Uterus (tissue), 4 donors: ENCODE results near the gene CTRL. TPM values are rescaled to one million over a fixed set of nuclear protein-coding genes. Genes with fewer than 3 reads are reported as not detected.

Experiments
- DNase-seq, 2 donors: peaks; one replicate each; pipeline ENCODE4 v3.0.0-alpha.2; 2019 to 2020
- H3K27ac ChIP-seq, 2 donors: fragments of 200-600 bp; sonication (generic); 1 replicate in 1 of 2; 2 replicates in 1 of 2; pipeline ENCODE4 v1.5.1; 2016 to 2018
- H3K27me3 ChIP-seq, 2 donors: fragments of 200-600 bp; sonication (generic); one replicate each; pipeline ENCODE4 v1.5.1; 2018 to 2019; ENCODE audit warnings: control low read depth in 1 of 2
- H3K36me3 ChIP-seq, 2 donors: fragments of 200-600 bp; sonication (generic); one replicate each; pipeline ENCODE4 v1.5.1; 2019; ENCODE audit warnings: control low read depth in 1 of 2
- H3K4me1 ChIP-seq, 2 donors: fragments of 200-600 bp; sonication (generic); one replicate each; pipeline ENCODE4 v1.5.1; 2018 to 2019; ENCODE audit warnings: control low read depth in 1 of 2
- H3K4me3 ChIP-seq, 2 donors: fragments of 200-600 bp; sonication (generic); 1 replicate in 1 of 2; 2 replicates in 1 of 2; pipeline ENCODE4 v1.5.1; 2018 to 2019; ENCODE audit warnings: mild to moderate bottlenecking in 1 of 2
- H3K9me3 ChIP-seq, 2 donors: fragments of 200-600 bp; sonication (generic); one replicate each; pipeline ENCODE4 v1.5.1; 2019; ENCODE audit warnings: control low read depth in 1 of 2
- POLR2A ChIP-seq, 2 donors: fragments of 450-650 bp; IDR thresholded peaks; one replicate each; pipeline ENCODE4 v1.6.1; 2016; ENCODE audit warnings: antibody characterized with exemption in 2 of 2, mild to moderate bottlenecking in 1 of 2, moderate library complexity in 1 of 2
- intact Hi-C: fragments of 100-400 bp; cut with DNase I; formaldehyde crosslinking; loops from one replicate; pipeline ENCODE4 v1.15.1; 2023; ENCODE audit warnings: low total_unique reads
- small RNA-seq: library from RNA; depleted of rRNA; stranded (forward); fragments of <200 nt; gene quantifications from one replicate; pipeline ENCODE3, GENCODE V24; 2016
- total RNA-seq, 4 donors: library from RNA; depleted of rRNA in 3 of 4; stranded (reverse); fragments of >200 nt in 3 of 4; gene quantifications; one replicate each; pipeline versions ENCODE4 v1.1.0 to v1.2.4, GENCODE V29; 2014 to 2023
- TF ChIP-seq, protein P1 (sequence below), 4 experiments: fragments of 200-600 bp in 2 of 4; fragments of 450-650 bp in 2 of 4; sonication (generic) in 2 of 4; IDR thresholded peaks; one replicate each; pipeline ENCODE4 v1.5.1; 2016 to 2019; ENCODE audit warnings: antibody characterized with exemption in 4 of 4, mild to moderate bottlenecking in 2 of 4, moderate library complexity in 1 of 4
- donor health status: DM: yes; HTN: yes; CAD: no.

CTRL gene
- total RNA-seq, 4 donors from 2014 or later, result 1.0 TPM; not detected in 3

DNA sequence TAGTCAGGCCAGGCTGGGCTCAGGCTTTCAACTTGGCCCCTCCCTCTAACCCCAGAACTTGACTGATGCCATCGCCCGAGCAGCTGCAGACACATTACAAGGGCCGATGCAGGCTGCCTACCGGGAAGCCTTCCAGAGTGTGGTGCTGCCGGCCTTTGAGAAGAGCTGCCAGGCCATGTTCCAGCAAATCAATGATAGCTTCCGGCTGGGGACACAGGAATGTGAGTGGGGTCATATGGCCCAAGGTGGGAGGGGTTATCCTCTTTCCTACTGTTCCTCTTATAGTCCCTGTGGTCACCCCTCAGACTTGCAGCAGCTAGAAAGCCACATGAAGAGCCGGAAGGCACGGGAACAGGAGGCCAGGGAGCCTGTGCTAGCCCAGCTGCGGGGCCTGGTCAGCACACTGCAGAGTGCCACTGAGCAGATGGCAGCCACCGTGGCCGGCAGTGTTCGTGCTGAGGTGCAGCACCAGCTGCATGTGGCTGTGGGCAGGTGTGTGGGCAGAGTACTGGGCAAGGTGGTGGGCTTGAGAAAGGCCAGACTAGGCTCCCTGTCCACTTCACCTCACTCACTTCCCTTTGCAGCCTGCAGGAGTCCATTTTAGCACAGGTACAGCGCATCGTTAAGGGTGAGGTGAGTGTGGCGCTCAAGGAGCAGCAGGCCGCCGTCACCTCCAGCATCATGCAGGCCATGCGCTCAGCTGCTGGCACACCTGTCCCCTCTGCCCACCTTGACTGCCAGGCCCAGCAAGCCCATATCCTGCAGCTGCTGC is 49.1 kb downstream of the CTRL start:
- intact Hi-C loops, result loop anchor here (5.0 kb wide), 1 partner anchor 45 kb away; no protein-coding TSS in a partner anchor
- Histone ChIP-seq H3K4me3 (no peak overlapping the region), H3K27me3 (no peaks in the 10 kb centered on the region), H3K27ac (no peak overlapping the region), H3K9me3 (no peaks in the 10 kb centered on the region), H3K36me3 (no peaks in the 10 kb centered on the region), H3K4me1 (peaks cover 0 to 5% of the 10 kb centered on the region in 2 donors)
- DNase-seq, result no peak
- TF ChIP-seq POLR2A (IDR thresholded peaks at IDR 0.05), result no peak
- TF ChIP-seq, protein P1, sequence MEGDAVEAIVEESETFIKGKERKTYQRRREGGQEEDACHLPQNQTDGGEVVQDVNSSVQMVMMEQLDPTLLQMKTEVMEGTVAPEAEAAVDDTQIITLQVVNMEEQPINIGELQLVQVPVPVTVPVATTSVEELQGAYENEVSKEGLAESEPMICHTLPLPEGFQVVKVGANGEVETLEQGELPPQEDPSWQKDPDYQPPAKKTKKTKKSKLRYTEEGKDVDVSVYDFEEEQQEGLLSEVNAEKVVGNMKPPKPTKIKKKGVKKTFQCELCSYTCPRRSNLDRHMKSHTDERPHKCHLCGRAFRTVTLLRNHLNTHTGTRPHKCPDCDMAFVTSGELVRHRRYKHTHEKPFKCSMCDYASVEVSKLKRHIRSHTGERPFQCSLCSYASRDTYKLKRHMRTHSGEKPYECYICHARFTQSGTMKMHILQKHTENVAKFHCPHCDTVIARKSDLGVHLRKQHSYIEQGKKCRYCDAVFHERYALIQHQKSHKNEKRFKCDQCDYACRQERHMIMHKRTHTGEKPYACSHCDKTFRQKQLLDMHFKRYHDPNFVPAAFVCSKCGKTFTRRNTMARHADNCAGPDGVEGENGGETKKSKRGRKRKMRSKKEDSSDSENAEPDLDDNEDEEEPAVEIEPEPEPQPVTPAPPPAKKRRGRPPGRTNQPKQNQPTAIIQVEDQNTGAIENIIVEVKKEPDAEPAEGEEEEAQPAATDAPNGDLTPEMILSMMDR (IDR thresholded peaks at IDR 0.05), result no peak

DNA sequence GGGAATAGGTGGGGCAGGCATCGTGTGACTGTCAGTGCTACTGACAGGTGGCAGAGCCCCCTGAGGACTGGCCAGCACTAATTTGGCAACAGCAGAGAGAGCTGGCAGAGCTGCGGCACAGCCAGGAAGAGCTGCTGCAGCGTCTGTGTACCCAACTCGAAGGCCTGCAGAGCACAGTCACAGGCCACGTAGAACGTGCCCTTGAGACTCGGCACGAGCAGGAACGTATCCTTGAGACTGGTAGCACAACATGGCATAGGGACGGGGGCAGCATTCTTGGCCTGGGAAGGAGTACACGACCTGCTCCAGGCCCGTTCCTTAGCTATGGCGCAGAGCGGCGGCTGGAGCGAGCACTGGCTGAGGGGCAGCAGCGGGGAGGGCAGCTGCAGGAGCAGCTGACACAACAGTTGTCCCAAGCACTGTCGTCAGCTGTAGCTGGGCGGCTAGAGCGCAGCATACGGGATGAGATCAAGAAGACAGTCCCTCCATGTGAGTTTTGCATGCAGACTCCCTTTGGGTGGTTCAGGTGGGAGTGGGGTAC is 50.0 kb downstream of the CTRL start:
- DNase-seq, result no peak
- H3K27ac ChIP-seq, result no peak overlapping the region
- peaks cover 0 to 5% of the 10 kb centered on the region in 2 donors for H3K4me1 ChIP-seq
- no peak overlapping the region for H3K4me3 ChIP-seq
- no peaks in the 10 kb centered on the region for H3K9me3 ChIP-seq
- H3K27me3 ChIP-seq, result no peaks in the 10 kb centered on the region
- no peaks in the 10 kb centered on the region for H3K36me3 ChIP-seq
- intact Hi-C loops, result loop anchor here (5.0 kb wide), 1 partner anchor 46 kb away; no protein-coding TSS in a partner anchor
- no peak for TF ChIP-seq POLR2A (IDR thresholded peaks at IDR 0.05)
- TF ChIP-seq, protein P1 (IDR thresholded peaks at IDR 0.05), result no peak

DNA sequence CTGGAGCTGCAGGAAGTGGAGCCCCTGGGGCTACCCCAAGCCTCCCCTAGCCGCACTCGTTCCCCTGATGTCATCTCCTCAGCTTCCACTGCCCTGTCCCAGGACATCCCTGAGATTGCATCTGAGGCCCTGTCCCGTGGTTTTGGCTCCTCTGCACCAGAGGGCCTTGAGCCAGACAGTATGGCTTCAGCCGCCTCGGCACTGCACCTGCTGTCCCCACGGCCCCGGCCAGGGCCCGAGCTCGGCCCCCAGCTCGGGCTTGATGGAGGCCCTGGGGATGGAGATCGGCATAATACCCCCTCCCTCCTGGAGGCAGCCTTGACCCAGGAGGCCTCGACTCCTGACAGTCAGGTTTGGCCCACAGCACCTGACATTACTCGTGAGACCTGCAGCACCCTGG is 51.1 kb downstream of the CTRL start:
- intact Hi-C loops, result loop anchor here (5.0 kb wide), 1 partner anchor 47 kb away; no protein-coding TSS in a partner anchor

DNA sequence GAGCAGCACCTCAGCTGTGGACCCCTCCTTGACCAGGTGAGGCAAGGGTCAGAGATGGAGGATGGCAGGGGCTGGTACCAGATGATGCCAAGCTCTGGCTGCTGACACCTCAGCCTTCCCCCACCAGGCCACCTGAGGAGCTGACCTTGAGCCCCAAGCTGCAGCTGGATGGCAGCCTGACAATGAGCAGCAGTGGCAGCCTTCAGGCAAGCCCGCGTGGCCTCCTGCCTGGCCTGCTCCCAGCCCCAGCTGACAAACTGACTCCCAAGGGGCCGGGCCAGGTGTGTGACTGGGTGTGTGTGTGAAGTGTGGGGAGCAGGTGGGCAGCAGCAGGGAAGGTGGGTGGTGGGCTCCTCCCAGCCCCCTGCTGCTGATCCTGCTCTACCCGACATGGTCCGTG is 51.7 kb downstream of the CTRL start:
- TF ChIP-seq, protein P1 (IDR thresholded peaks at IDR 0.05), result no peak
- Histone ChIP-seq H3K36me3 (no peaks in the 10 kb centered on the region), H3K27me3 (no peaks in the 10 kb centered on the region), H3K4me1 (peaks cover 3 to 5% of the 10 kb centered on the region in 2 donors), H3K9me3 (no peaks in the 10 kb centered on the region), H3K4me3 (no peak overlapping the region), H3K27ac (no peak overlapping the region)
- intact Hi-C loops, result loop anchor here (5.0 kb wide), 1 partner anchor 47 kb away; no protein-coding TSS in a partner anchor
- DNase-seq, result no peak

More for the DNA sequence above, 51.1 kb downstream of the CTRL start:
- H3K9me3 ChIP-seq, result no peaks in the 10 kb centered on the region
- no peak overlapping the region for H3K27ac ChIP-seq
- TF ChIP-seq, protein P1 (IDR thresholded peaks at IDR 0.05), result no peak
- TF ChIP-seq POLR2A (IDR thresholded peaks at IDR 0.05), result no peak
- DNase-seq, result no peak
- no peaks in the 10 kb centered on the region for H3K36me3 ChIP-seq
- H3K4me1 ChIP-seq, result peaks cover 3 to 5% of the 10 kb centered on the region in 2 donors
- no peaks in the 10 kb centered on the region for H3K27me3 ChIP-seq
- H3K4me3 ChIP-seq, result no peak overlapping the region

Small RNA genes lying within 50 kb of the gene (small RNA-seq; reads per million reads assigned to genes)
- not detected for gene NRN1L

Other genes starting within 250 kb of the CTRL start
- 10 to 100 TPM; 11.0 to 28.5 (median 26.3) TPM for gene GFOD2, start 212.5 kb downstream of the CTRL start, total RNA-seq
- gene RANBP10, start 125.3 kb downstream of the CTRL start, total RNA-seq, result 10 to 100 TPM in 1 of 4 donors, 1 to 10 TPM in 3; 4.9 to 22.7 (median 8.5) TPM
- 1 to 10 TPM; 2.7 to 4.9 (median 3.6) TPM for gene TSNAXIP1, start 125.0 kb downstream of the CTRL start, total RNA-seq
- gene THAP11, start 89.5 kb downstream of the CTRL start, total RNA-seq, result 100 to 1,000 TPM in 1 of 4 donors, 10 to 100 TPM in 3; 43.3 to 105 (median 57.6) TPM
- gene NUTF2, start 84.9 kb downstream of the CTRL start, total RNA-seq, result 10 to 100 TPM; 43.8 to 76.1 (median 65.4) TPM
- 10 to 100 TPM; 29.4 to 70.2 (median 52.8) TPM for gene CENPT, start 84.2 kb downstream of the CTRL start, total RNA-seq
- gene EDC4, start 58.8 kb downstream of the CTRL start, total RNA-seq, result 10 to 100 TPM; 19.4 to 63.7 (median 50.7) TPM
- gene NRN1L, start 47.0 kb downstream of the CTRL start, total RNA-seq, result 1 to 10 TPM in 1 of 4 donors, not detected in 3; 2.1 TPM
- 10 to 100 TPM in 3 of 4 donors, 1 to 10 TPM in 1; 3.1 to 34.3 (median 24.5) TPM for gene PSKH1, start 38.6 kb downstream of the CTRL start, total RNA-seq
- gene PSMB10, start 5.0 kb upstream of the CTRL start, total RNA-seq, result 10 to 100 TPM in 3 of 4 donors, 1 to 10 TPM in 1; 9.5 to 30.7 (median 15.3) TPM
- 10 to 100 TPM; 11.0 to 75.2 (median 12.4) TPM for gene LCAT, start 12.3 kb upstream of the CTRL start, total RNA-seq
- gene SLC12A4, start 36.8 kb upstream of the CTRL start, total RNA-seq, result 100 to 1,000 TPM in 1 of 4 donors, 10 to 100 TPM in 3; 25.6 to 137 (median 62.3) TPM
- under 1 TPM in 1 of 4 donors, not detected in 3; 0.14 TPM for gene DPEP3, start 48.6 kb upstream of the CTRL start, total RNA-seq
- 1 to 10 TPM in 1 of 4 donors, under 1 TPM in 2, not detected in 1; 0.77 to 2.3 (median 0.83) TPM for gene DPEP2, start 67.6 kb upstream of the CTRL start, total RNA-seq
- gene DPEP2NB, start 84.0 kb upstream of the CTRL start, total RNA-seq, result not detected
- gene DDX28, start 91.4 kb upstream of the CTRL start, total RNA-seq, result 10 to 100 TPM in 2 of 4 donors, 1 to 10 TPM in 2; 2.9 to 14.1 (median 11.8) TPM
- gene DUS2, start 91.4 kb upstream of the CTRL start, total RNA-seq, result 10 to 100 TPM in 1 of 4 donors, 1 to 10 TPM in 3; 2.0 to 18.4 (median 5.6) TPM
- 10 to 100 TPM; 22.6 to 74.0 (median 48.4) TPM for gene NFATC3, start 153.5 kb upstream of the CTRL start, total RNA-seq